Head of caudate nucleus (tissue), 42 donors: ENCODE results near the gene TSC1.
"Not testable (repeated sequence)": the region's sequence is repeated elsewhere in the genome, so short reads cannot be mapped to it uniquely, and the experiment has no call there.

Experiments
- DNase-seq, 42 donors: peaks; one replicate each; pipeline versions ENCODE4 v3.0.0 to v3.0.0-alpha.2; 2020 to 2021; ENCODE audit warnings: mixed read lengths in 7 of 42
- intact Hi-C: fragments of 100-400 bp; cut with DNase I; formaldehyde crosslinking; loops from one replicate; pipeline ENCODE4 v1.15.0; 2022

The TSC1 gene

DNA sequence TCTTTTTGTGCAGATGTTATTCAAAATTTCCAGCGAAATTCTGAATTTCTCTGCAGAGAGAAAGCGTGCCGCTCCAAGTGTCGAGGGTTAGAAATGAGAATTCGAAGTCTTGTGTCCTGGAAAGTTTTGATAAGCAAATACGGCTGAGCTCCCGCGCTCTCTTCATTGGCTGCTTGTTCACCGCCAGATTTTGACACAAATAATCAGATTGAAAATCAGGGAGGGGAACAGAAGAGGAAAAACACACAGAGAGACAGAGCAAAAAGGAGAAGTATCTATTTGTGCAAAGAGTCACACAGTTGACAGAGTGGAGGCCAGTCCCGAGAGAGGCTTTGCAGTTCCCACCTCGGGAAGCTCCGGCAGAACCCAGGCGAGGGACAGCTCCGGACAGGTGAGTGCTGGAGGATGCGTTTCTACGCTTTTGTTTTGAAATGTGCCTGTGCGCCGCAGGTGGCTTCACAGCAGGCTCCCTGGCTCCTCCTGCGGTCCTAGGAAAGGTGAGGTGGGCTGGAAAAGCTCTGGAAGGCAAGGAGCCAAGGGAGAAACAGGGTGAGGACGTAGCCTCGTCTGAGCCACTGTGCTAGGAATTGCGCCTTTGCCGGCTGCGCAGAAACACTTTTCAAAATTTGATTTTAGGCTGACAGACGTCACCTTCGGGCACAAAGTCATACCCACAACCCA lies 34.2 kb upstream of the TSC1 start, which contains the start of gene GFI1B:
Gene GFI1B, plus strand, starts transcription at position 244 of the 681 bp plus-strand sequence. CDS start 7,985 bp downstream, outside the sequence.
- intact Hi-C loops = no loop called here

DNA sequence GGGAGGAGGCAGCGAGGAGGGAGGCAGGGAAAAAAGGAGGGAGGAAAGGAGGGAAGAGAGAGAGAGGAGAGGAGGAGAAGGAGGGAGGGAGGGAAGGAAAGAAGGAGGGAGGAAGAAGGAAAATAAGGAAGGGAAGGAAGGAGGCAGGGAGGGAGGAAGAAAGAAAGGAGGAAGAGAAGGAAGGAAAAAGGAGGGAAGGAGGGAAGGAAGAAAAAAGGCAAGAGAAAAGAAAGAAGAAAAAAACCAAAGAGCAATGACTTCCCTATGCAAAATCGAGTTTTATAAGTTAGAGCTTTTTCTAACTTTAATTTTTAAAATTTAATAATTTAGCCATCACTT lies 33.7 kb upstream of the TSC1 start:
- no peak for DNase-seq
- intact Hi-C loops = no loop called here

More for the DNA sequence above, 34.2 kb upstream of the TSC1 start, which contains the start of gene GFI1B:
- DNase-seq = no peak

DNA sequence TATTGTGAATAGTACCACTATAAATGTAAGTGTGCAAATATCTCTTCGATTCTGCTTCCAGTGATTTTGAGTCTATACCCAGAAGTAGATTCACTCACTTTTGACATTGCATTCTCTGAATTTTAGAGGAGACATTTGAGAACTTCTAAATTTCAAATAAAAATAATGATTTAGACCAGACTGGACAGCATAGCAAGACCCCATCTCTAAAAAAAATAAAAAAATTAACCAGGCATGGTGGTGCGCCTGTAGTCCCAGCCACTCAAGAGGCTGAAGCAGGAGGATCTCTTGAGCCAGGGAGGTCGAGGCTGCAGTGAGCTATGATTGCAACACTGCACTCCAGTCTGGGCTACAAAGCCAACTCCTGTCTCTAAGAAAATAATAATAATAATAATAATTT lies 32.2 kb upstream of the TSC1 start:
- DNase-seq = no peak
- intact Hi-C loops = no loop called here

DNA sequence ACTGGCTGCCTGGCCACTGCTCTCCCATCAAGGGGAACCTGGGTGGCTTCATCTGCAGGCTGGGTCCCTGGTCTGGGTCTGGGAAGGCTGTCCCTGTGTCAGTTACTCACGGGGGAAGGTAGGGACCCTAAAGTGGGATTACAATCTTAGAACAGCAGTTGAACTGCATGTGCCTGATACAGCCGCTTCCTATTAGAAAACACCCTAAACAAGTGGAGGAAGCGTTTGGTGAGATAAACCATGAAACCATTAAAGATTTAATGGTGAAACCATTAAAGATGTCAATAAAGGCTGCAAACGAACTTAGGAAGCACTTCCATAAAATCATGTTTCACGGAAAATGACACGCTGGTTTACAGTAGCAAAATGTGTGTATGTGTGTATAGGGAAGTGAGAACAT lies 31.5 kb upstream of the TSC1 start:
- intact Hi-C loops = no loop called here
- DNase-seq = no peak

DNA sequence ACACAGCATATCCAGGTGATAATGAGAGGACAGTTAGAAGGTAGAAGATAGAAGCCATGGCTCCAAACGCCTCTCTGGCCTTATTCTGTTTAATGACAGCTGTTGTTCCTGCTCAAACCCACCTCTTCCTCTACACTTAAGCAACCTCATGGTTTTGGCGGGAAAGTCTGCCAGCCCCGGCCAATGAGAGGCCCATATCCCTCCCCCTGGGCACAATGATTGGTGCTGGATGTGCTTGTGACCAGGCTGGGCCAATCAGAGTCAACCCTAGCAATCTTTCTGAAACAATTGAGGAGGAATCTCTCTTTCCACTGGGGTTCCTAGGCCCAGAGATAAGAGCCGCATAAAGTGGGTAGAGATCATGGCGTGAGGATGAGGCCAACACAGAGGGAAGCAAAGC lies 29.3 kb upstream of the TSC1 start:
- intact Hi-C loops = no loop called here
- peak in 3 of 42 donors; percentile 9 to 37 (median 24) for DNase-seq

DNA sequence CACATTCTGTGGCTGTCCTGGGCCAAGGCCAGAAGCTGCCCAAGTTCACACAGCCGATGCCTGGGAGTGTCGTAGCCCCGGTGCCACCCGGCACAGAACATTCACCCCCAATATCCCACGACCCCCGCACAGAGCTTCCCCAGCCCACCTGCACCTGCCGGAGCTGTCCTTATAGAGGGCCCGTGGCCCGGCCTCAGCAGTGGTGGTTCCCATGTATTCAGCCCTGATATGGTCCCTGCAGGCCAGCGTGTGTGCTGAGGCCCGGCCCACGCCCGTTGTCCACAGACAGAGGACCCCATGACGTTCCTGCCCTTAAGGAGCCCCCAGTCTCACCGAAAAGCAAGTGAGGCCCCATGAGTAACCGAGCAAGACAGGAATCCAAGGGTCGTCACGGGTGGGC lies 28.8 kb upstream of the TSC1 start:
- intact Hi-C loops = no loop called here

DNA sequence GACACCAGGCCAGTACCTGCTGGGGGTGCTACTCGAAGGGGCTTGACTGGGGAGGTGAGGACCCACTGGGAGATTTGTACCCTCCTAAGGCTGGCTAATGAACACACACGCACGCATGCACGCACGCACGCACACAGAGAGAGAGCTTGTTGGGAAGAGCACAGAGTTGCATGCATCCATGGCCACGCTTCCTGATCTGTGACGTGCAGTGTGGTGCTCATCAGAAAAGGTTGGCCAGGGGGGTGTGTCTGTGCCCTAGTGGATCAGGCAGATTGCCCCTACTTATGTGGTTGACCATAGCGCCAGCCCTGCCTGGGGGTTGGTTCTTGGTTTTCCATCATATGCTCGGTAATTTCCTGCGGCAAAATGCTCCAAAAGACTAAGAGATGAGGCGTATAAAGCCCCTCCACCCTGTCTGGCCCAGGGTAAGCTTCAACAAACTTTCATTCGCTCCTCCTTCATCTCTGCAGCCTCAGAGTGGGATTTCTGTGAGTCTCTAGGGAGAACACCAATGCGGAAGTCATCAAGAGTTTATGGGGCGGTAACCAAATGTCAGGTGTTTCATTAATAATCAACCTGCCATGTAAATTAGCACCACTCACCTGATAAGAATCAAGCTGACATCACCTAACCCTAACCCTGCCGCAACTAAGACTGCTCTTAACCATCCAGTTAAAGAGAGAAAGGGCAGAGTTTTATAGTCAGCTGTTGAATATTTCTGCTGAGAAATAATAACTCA lies 26.1 kb upstream of the TSC1 start:
- intact Hi-C loops = no loop called here

More for the DNA sequence above, 28.8 kb upstream of the TSC1 start:
- DNase-seq = no peak

DNA sequence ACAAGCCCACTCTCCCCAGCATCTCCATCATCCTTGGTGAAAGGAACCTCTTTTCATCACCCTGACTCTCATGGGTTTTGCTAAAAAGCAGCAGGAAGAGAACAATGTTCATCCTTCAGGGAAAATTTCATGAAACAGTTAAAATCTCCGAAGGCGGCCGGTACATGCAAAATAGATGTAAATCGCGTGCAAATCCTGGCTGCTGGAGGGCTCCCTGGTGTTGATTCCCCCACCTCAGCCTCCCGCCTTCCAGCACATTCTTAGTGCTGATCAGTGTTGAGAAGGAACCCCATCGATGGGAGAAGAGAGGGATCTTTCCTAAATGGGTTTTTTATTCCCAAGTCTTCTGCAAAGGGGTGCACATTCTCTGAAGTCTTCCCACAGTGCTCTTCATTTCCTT lies 25.4 kb upstream of the TSC1 start:
- no peak for DNase-seq
- intact Hi-C loops = no loop called here

More for the DNA sequence above, 26.1 kb upstream of the TSC1 start:
- no peak for DNase-seq

DNA sequence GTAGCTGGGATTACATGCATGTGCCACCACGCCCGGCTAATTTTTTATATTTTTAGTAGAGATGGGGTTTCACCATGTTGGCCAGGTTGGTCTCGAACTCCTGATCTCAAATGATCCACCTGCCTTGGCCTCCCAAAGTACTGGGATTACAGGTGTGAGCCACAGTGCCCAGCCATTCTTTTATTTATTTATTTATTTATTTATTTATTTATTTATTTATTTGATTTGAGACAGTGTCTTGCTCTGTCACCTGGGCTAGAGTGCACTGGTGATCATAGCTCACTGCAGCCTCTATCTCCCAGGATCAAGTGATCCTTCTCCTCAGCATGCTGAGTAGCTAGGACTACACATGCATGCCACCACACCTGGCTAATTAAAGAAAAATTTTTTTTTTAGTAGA lies 23.5 kb upstream of the TSC1 start:
- intact Hi-C loops = not testable (repeated sequence)

DNA sequence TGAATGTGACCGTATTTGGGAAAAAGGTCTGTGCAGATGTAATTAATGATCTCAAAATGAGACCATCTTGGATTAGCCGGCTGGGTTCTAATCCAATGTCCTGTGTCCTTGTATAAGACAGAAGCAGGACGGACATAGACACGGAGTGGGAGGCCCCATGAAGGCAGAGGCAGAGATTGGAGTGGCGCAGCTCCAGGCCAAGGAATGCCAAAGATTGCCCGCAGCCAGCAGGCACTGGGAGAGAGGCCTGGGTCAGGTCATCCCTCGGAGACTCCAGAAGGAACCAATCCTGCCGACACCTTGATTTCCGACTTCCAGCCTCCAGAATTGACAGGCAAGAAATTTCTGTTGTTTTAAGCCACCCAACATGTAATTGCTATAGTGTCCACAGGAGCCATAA lies 21.1 kb upstream of the TSC1 start:
- DNase-seq = no peak

More for the DNA sequence above, 23.5 kb upstream of the TSC1 start:
- not testable (repeated sequence) for DNase-seq

DNA sequence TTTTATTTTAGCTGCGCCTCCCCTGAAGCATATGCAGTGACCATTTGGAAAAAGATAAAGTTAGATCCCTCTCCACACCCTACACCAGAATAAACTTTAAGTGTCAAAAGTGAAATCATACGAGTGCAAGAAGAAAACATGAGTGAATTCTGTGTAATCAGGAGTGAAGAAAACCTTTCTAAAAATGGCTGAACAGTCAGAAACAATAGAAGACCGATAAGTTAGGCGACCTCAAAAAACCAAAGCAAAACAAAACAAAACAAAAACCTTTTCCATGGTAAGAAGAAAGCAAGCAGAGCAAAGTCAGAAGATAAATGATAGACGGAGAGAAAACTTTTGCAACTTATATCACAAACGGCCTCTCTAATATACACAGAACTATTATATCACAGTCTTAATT lies 16.6 kb upstream of the TSC1 start:
- no peak for DNase-seq
- intact Hi-C loops = no loop called here

More for the DNA sequence above, 21.1 kb upstream of the TSC1 start:
- intact Hi-C loops = no loop called here

DNA sequence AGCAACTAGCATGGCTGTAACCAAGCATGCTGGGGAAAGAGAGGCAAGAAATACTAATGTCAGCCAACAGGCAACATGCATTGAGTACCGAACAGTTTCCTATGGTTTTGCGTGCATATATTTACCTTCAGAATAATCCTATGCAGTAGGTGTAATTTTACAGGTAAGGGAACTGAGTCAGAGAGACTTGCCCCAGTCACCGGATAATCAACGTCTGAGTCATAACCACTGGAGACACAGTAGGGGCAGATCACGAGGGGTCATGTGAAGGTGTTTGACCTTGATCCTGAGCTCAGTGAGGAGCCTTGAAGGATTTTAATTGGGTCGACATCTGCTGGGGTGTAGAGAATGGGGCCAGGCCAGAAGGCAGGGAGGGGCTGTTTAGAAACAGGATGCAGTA lies 13.4 kb upstream of the TSC1 start:
- intact Hi-C loops = no loop called here
- DNase-seq = no peak

DNA sequence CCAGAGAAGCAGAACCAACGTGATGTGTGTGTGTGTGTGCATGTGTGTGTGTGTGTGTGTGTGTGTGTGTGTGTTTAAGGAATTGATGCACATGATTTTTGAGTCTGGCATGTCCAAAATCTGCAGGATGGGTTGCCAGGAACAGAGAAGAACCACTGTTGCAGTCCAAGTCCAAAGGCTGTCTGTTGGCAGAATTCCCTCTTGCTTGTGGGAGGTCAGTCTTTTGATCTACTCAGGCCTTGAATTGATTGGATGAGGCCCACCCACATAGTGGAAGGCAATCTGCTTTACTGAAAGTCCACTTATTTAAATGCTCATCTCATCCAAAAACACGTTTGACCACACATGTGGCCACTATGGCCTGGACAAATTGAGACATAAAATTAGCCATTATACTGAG lies 11.4 kb upstream of the TSC1 start:
- intact Hi-C loops = no loop called here
- no peak for DNase-seq

DNA sequence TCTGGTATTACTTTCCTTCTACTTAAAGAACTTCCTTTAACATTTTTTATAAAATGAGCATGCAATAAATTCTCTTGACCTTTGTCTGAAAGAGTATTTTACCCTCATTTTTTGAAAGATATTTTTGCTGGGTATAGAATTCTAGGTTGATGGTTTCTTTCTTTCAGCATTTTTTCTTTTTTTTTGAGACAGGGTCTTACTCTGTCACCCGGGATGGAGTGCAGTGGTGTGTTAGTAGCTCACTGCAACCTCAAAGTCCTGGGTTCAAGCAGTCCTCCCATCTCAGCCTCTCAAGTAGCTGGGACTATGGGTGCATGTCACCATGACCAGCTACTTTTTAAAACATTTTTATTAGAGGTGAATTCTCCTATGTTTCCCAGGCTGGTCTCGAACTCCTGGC lies 10.7 kb upstream of the TSC1 start:
- no peak for DNase-seq
- intact Hi-C loops = no loop called here

DNA sequence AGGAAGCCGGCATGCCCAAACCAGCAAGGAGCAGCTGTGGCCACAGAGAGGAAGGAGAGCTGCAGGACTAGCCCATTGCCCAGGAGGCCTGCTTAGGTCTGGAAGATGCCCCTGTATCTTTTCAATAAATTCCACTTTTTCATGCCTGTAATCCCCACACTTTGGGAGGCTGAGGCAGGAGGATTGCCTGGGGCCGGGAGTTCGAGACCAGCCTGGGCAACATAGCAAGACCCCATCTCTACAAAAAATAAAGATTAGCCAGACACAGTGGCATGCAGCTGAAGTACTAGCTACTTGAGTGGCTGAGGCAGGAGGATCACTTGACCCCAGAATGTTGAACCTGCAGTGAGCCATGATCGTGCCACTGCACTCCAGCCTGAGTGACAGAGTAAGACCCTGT lies 5.3 kb upstream of the TSC1 start:
- intact Hi-C loops = no loop called here
- no peak for DNase-seq

DNA sequence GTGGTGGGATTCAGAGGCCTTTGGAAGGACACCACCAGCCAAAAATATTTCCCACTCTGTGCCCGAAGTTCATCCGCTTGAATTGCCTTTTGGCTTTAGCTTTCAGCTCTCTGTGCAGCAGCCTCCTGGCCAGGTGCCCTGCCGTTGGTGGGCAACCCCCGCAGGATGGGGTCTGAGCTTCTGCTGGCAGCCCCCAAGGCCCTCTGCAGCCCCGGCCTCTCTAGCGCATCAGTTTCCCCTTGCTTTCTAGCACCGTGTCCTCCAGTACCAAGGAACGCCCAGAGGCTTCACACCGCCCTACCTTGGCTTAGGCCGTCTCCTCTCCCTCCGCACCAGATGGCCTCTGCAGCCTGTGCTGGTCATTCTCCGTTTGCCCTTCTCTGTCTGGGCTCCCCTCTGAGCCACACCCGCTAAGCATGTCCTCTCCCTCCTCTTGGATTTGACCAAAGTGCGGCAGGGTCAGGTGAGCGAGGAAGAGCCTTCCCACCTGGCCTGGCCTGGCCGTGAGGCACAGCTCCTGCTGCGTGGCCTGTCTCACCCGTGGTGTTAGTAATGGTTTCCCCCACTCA lies 4.2 kb upstream of the TSC1 start:
- intact Hi-C loops = no loop called here
- no peak for DNase-seq

DNA sequence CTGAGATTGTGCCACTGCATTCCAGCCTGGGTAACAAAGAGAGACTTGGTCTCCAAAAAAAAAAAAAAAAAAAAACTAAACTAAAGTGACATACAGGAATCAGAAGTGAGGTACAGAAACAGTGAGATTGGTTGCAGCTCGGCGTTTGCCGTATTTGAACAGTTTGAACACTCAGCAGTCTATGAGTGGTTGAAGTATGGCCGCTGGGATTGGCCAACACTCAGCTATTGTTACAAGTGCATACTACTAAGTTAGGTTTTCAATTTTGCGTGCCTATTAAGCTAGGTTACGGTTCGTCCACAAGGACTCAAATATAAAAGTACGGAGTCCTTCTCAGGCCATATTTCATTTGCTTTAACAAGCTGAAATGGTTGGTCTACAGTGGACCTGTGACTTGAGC lies 3.3 kb upstream of the TSC1 start:
- intact Hi-C loops = no loop called here
- no peak for DNase-seq

DNA sequence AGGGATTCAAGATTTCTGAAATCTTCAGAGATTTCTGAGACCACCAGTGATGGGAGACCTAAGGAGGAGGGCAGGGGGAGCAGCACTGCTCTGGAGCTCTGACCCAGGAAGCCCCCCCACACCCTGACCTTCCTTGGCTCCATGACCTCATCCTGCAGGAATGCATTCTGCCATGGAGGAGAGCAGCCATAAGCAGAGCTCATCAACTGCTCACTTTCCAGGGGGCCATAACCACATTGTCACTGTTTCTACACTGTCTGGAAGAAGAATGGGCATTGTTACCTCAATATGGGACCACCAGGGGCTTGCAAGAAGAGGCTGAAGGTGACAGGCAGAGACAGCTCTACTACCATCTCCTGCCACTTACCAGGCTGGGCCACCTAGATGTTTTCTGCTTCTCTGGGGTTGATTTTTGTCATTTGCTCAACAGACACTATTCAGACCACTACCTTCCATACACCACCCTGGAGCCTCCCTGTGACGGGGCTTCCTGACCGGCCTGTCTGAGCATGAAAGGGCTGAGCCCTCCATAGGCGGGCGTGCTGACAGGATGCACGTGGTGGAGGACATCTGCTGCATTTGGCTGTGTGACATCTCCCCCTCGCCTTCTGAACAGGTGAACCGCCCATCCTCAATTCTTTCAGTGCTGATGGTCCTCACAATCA lies 2.3 kb upstream of the TSC1 start:
- intact Hi-C loops = no loop called here
- DNase-seq = no peak

DNA sequence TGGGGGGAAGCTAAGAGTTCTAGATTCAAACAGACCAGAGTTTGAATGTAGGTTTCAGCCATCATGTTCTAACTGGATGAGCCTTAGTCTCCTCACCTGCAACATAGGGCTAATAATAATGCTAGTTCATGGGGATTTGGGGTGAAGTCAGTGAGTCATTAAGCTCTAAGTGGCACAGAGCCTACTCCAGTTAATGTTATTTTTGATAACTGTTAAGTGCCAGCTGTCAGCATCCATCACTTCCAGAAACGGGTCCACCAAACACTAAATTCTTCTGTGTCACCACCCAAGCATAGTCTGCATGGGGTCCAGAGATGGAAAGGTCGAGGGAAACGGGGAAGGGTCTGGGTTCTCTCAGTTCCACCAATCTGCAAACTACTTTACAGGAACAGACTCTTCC lies 1.8 kb upstream of the TSC1 start:
- intact Hi-C loops = no loop called here
- no peak for DNase-seq
